NCI-H2196 (cell line): Measurements from ENCODE around the gene PEPD.
A peak's percentile ranks its signal among the peaks of the same experiment; 100 is the strongest.

ENCODE experiments used
- DNase-seq: peaks from one replicate; lab custom pipeline; 2025; ENCODE audit not compliant: unreplicated experiment; lab: John Stamatoyannopoulos, UW

PEPD gene

GRCh38 chr19:33386361-33386858 lies 135.2 kb downstream of the PEPD start:
- no peak for DNase-seq

DNA sequence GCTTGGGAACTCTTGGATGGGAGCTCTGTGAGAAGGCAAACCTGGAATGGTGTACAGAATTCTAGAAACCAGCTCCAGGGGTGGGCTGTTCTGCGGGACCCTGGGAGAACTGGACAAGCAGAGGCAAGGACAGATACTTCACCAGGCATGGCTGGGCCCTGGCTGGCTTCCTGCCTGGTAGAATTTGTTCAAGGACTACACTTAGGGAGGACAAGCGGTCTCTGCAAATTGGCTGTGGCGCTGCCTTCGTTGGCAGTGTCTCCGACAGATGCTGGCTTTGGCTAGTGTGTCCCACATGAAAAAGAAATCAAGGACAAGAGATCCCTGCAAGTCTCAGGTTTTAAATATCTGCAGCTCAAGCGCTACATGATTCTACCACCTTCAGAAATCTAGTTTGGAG lies 135.6 kb downstream of the PEPD start:
- DNase-seq = peak; percentile 16

GRCh38 chr19:33384983-33385382 lies 136.6 kb downstream of the PEPD start:
- DNase-seq = no peak

DNA sequence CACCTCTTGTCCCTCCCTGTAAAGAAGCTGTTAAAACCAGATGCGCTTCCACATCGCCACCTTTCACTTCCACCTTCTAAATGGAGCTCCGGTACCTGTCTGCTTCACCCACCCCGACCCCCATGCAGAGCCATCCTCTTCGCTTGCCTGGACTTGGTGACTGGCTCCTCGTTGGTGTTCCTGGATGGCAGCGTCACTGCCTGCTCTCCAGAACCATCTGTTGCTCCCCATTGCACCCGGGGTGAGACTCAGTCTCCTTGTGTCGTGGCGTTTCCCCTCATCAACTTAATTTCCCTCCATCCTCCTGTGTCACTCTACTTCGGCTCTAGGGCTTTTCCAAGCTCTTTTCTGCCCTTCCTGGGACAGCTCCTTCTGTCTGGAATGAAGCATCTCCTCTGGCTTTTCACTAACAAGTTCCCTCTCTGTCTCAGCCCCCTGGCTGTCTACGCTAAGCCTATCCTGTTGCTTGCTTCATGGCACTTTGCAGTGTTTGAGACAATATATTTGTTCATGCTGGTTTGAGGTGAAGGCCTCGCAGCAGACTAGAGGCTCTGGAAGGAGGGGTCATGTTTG lies 137.8 kb downstream of the PEPD start:
- DNase-seq = no peak

GRCh38 chr19:33382982-33383381 lies 138.6 kb downstream of the PEPD start:
- no peak for DNase-seq

DNA sequence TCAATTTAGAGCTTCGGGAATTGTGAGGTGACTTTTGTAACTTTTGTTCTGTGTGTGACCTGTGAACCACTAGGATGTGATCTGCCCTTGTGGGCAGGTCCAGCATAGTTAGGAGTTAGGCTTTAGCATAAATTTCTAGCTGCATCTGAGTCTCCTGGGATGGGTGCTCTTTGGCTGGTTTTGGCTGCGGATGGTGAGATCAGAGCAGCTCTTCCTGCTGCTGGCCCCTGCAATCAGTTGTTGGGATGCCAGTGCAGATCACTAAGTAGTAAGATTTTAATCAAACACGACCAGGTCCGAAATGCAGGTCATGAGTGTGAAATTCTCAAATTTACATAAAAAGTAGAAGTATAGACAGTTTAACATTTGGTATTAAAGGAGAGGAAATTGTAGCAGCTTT lies 139.6 kb downstream of the PEPD start:
- DNase-seq = no peak

DNA sequence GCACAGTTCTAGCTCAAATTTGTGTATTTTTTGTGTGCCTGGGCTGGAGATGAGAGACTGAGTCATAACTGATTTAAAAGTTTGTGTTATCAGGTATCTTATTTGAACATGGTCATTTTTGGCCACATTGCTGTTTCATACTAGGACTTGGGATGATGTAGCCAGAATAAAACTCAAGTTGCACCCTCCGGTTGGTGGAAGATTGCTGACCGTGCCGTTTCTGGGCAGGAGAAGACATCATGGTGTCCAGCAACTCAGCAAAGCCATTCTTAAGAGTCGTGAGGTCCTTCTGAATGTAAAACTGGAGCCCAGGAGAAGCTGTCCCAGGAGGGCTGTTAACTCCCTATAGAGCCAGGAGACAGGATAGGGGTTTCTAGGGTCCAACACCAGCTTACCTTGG lies 140.5 kb downstream of the PEPD start:
- DNase-seq = no peak

DNA sequence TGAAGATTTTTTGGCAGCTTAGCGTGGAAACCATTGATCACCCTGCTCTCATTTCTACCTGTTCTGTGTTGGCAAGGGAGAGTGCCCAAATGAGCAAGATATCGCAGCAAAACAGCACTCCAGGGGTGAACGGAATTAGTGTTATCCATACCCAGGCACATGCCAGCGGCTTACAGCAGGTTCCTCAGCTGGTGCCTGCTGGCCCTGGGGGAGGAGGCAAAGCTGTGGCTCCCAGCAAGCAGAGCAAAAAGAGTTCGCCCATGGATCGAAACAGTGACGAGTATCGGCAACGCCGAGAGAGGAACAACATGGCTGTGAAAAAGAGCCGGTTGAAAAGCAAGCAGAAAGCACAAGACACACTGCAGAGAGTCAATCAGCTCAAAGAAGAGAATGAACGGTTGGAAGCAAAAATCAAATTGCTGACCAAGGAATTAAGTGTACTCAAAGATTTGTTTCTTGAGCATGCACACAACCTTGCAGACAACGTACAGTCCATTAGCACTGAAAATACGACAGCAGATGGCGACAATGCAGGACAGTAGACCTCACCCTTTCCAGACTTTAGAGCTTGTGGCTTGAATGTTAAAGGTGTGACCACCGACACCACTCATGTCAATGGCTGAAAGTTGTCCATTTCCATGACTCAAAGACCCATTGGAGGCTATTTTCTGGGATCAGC lies 142.3 kb downstream of the PEPD start:
- no peak for DNase-seq

DNA sequence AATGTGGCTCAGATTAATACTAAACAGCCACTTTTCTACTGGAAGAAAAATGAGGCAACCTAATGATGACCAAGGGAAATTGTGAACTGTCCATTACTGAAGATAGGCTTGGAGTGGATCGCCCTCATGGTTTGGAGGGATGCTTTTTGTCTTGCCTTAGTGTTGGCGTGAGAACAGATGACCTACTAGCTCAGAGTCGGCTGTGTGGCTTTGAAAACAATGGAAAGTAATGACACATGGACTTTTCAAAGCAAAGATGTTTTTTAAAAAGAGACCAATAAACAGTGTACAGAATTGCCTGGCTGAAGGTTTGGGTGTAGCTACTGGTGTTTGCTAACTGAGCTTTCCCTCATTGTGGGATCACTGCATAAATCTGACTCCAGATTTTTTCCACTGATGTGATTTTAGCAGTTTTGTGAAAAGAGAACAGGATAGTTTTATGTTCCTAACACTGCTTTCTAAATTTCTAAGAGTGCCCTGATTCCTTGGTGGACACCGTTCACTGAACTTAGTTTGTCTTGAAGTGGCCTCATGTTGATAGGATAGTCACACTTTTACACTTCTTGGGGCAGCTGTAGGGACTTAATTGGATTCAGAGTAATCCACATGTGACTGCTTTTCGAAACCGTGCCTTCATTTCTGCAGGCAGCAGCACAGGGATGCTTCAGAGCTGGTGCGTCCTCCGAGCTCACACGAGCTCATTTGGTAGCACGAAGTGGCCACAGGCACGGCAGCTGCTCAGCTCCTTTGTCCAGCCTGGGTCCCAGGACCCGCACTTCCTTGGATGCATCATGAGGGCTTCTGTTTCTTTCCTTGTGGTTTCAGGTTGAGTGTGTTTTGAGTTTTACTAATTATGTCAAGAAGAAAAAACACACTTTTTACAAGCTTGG lies 143.8 kb downstream of the PEPD start:
- no peak for DNase-seq

- no peak for DNase-seq
These were observed 144.5 kb downstream of the PEPD start for GRCh38 chr19:33376941-33377557.

GRCh38 chr19:33376423-33376822 lies 145.2 kb downstream of the PEPD start:
- no peak for DNase-seq

DNA sequence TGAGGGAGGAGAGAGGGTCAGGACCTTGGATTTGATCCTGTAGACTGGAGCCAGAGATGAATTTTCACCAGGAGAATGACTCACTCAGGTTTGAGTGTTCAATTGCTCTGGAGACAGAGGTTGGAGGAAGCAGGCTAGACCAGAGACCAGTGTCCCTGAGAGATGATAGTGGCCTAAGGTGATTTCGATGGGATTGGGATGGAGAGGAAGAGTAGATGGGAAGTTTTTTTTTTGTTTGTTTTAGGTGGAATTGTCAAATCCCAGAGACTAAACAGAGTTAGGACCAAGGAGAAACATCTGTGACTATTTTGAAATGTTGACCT lies 145.8 kb downstream of the PEPD start:
- no peak for DNase-seq

DNA sequence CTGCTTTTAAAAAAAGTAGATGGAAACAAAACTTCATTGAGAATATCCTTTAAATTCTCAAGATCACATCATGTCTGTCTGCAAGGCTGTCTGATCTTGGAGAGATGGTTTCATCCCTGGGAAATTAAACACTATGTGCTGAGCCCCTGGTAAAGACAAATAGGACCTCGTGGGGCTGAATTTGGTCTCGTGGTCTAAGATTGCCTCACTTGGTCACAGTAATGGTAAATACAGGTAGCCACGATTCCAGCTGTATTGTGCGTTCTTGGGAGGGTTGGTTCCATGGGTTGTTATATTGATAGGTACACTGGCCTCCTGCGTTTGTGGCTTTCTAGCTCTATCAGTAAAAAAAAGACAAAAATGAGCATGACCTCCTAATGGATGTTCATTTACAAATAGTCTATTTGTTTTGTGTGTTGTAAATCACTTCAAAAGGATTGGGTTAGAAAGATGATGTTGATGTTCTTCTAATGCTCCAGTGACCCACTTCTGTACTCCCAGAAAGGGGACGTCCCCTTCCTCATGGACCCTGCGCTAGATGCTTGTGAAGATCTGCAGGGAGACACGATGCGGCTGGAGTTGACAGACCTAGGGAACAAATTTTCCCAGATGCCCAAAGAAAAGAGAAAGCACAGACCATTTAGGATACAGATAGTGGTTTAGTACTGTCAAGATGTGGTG lies 146.3 kb downstream of the PEPD start:
- no peak for DNase-seq

GRCh38 chr19:33374236-33374714 lies 147.3 kb downstream of the PEPD start:
- DNase-seq = no peak

DNA sequence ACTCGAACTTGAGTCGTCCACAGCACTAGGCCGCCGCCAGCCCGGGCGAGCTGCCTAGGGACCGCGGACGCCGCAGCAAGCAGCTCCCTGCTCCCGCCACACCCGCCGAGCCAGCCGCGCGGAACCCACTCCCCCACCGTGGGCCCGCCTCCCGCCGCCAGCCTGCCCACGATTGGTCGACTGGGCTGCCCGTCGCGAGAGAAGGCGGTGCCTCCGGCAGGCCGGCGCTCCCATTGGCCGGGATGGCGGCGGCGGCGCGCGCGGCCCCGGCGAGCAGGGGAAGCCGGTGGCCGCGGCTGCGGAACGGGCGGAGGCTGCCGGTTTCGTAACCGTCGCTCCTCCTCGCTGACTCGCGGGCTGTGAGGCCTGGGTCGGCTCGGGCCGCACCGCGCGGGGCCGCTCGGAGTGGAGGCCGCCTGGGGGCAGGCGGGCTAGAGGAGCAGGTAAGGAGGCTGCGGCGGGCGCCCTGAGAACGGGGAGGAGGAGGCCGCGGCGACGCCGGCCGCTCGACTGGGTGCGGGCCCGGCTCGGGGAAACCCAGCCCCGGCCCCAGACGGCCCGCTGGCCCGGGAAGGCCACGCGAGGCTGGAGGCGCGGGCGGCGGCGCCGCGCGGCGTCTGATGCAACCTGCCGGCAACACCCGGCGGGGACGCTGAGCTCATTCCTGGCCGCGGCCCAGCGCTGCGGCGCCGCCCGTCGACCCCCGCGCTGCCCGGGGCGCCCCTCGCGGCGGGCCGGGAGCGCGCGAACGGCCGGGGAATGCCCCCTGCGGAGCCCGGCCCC lies 147.9 kb downstream of the PEPD start, which contains the start of gene CEBPG:
CEBPG (plus strand) TSS at position 257 of the 783 bp plus-strand sequence. CDS start 5,531 bp downstream, outside the sequence.
- DNase-seq = peak; percentile 90

- DNase-seq = no peak
These were observed 150.8 kb downstream of the PEPD start for GRCh38 chr19:33370783-33371182.

DNA sequence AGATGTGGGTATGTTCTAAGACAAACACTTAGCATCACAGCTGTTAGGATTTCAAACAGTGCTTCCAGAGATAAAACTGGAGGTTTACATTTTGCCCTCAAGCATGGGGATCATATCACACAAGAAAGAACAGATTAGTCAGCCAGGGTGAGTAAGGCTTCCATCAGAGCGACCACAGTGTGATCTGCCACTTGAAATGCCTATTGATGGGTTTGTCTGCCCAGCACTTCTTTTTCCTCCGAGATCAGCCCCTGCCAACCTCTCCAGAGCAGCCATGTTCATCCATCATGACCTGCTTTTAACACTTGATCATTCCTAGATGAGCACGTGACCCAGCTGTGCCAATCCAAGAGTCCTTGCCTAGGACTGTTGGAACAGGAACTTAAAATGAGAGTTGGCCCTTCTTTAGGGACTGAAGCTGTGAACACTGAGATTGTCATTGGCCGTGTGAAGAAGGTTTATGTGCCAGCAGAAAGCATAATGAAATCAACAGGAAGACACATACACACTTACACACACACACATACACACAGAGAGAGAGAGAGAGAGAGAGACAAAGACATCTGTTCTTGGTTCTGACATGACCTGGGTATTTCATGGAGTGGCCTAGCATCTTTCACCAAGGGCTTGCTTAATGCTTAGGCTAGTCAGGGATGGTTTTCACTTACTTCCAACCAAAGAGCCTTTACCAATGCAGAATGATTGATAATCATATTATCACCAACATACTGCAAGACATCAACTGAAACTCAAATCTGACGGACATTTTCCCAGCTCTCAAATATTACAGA lies 153.3 kb downstream of the PEPD start:
- no peak for DNase-seq

- no peak for DNase-seq
These were observed 154.7 kb downstream of the PEPD start for GRCh38 chr19:33366897-33367296.

- DNase-seq = no peak
These were observed 155.5 kb downstream of the PEPD start for GRCh38 chr19:33366127-33366526.
